ENCODE data around the gene COX5A.

The COX5A gene

GRCh38 chr15:74960995-74961588 lies 23.2 kb upstream of the COX5A start:
- no peak for TF ChIP-seq CTCF (IDR thresholded peaks at IDR 0.05; ENCODE audit: low read depth, low read length, missing control alignments)
- in situ Hi-C loops (cut with HindIII; ENCODE audit: low sequenced_read_pairs), result no loop called here

GRCh38 chr15:74960286-74960685 lies 22.4 kb upstream of the COX5A start:
- H3K4me3 ChIP-seq (ENCODE audit: low read depth, low read length), result no peak overlapping the region
- DNase-seq (ENCODE audit: low read depth), result no peak
- no peak for TF ChIP-seq CTCF (IDR thresholded peaks at IDR 0.05; ENCODE audit: low read depth, low read length, missing control alignments)
- in situ Hi-C loops (cut with HindIII; ENCODE audit: low sequenced_read_pairs), result no loop called here

More at GRCh38 chr15:74960995-74961588, 23.2 kb upstream of the COX5A start:
- DNase-seq (ENCODE audit: low read depth), result no peak
- no peak overlapping the region for H3K4me3 ChIP-seq (ENCODE audit: low read depth, low read length)

- H3K4me3 ChIP-seq (ENCODE audit: low read depth, low read length), result no peak overlapping the region
- in situ Hi-C loops (cut with HindIII; ENCODE audit: low sequenced_read_pairs), result no loop called here
- DNase-seq (ENCODE audit: low read depth), result no peak
- TF ChIP-seq CTCF (IDR thresholded peaks at IDR 0.05; ENCODE audit: low read depth, low read length, missing control alignments), result no peak
These were observed 21.7 kb upstream of the COX5A start for GRCh38 chr15:74959586-74959939.

GRCh38 chr15:74958908-74959585 lies 21.2 kb upstream of the COX5A start:
- no peak for TF ChIP-seq CTCF (IDR thresholded peaks at IDR 0.05; ENCODE audit: low read depth, low read length, missing control alignments)
- in situ Hi-C loops (cut with HindIII; ENCODE audit: low sequenced_read_pairs), result no loop called here
- peak overlapping the region; percentile 22 for H3K4me3 ChIP-seq (ENCODE audit: low read depth, low read length)
- DNase-seq (ENCODE audit: low read depth), result no peak

GRCh38 chr15:74958320-74958907 lies 20.5 kb upstream of the COX5A start:
- in situ Hi-C loops (cut with HindIII; ENCODE audit: low sequenced_read_pairs), result no loop called here
- no peak for DNase-seq (ENCODE audit: low read depth)
- no peak for TF ChIP-seq CTCF (IDR thresholded peaks at IDR 0.05; ENCODE audit: low read depth, low read length, missing control alignments)
- H3K4me3 ChIP-seq (ENCODE audit: low read depth, low read length), result peak overlapping the region; percentile 22

GRCh38 chr15:74957476-74958035 lies 19.7 kb upstream of the COX5A start:
- no peak for TF ChIP-seq CTCF (IDR thresholded peaks at IDR 0.05; ENCODE audit: low read depth, low read length, missing control alignments)
- no peak for DNase-seq (ENCODE audit: low read depth)
- in situ Hi-C loops (cut with HindIII; ENCODE audit: low sequenced_read_pairs), result no loop called here
- peak overlapping the region; percentile 41 for H3K4me3 ChIP-seq (ENCODE audit: low read depth, low read length)

Measured in astrocyte of the cerebellum (primary cell).